ENCODE data around the gene PDZK1.
"Not testable (repeated sequence)": the region's sequence is repeated elsewhere in the genome, so short reads cannot be mapped to it uniquely, and the experiment has no call there.

PDZK1 gene

DNA sequence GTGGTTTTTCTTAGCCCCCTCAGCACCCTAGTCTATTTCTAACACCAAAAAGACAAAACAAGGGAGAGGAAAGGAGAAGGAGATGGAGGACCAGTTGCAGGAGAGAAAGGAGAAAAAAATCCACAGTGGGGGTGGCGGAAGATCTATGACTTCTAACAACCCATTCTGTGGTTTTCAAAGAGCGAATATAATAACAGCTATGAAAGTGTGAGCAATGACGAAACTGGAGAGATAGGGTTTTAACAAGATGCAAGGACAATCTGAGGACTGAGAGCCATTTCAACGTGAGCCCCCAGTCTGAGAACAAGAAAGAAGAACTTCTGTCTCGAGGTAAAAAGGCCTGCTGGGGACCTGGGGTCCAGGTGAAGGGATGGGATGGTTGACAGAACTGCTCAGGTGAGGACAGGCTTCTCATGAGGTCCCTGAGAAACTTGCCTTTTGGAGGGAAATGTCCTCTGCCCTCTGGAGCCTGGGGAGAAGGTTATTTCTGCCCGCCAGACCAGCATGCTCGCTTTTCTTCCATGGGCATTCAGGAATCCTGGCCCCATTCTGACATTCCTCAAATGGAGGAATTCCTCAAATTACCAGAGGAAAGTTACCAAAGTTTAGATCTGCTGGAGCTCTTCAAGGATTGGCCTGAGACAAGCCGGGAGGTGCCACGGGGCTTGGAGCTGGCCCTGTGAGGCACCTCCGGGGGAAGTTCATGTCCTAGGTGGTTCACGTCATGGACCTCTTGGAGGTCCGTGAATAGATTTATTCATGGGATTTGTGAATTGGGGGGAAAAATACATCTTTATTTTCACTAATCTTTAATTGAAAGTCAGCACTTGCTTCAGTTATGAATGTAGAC is 12.3 kb upstream of the PDZK1 start, which contains the start of gene CD160:
Gene CD160, plus strand, starts transcription at position 270 of the 850 bp plus-strand sequence. CDS start 8,829 bp downstream, outside the sequence.
- no peak within 1 kb of the TSS for H3K4me3 ChIP-seq (replicated peaks in 1 of 2; ENCODE audit: low read depth in 2 of 2, low read length in 2 of 2)
- TF ChIP-seq, protein P1, sequence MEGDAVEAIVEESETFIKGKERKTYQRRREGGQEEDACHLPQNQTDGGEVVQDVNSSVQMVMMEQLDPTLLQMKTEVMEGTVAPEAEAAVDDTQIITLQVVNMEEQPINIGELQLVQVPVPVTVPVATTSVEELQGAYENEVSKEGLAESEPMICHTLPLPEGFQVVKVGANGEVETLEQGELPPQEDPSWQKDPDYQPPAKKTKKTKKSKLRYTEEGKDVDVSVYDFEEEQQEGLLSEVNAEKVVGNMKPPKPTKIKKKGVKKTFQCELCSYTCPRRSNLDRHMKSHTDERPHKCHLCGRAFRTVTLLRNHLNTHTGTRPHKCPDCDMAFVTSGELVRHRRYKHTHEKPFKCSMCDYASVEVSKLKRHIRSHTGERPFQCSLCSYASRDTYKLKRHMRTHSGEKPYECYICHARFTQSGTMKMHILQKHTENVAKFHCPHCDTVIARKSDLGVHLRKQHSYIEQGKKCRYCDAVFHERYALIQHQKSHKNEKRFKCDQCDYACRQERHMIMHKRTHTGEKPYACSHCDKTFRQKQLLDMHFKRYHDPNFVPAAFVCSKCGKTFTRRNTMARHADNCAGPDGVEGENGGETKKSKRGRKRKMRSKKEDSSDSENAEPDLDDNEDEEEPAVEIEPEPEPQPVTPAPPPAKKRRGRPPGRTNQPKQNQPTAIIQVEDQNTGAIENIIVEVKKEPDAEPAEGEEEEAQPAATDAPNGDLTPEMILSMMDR (IDR thresholded peaks at IDR 0.05; ENCODE audit: low read depth, low read length), result no peak
- no peak for DNase-seq (ENCODE audit: low read depth in 2 of 2)

DNA sequence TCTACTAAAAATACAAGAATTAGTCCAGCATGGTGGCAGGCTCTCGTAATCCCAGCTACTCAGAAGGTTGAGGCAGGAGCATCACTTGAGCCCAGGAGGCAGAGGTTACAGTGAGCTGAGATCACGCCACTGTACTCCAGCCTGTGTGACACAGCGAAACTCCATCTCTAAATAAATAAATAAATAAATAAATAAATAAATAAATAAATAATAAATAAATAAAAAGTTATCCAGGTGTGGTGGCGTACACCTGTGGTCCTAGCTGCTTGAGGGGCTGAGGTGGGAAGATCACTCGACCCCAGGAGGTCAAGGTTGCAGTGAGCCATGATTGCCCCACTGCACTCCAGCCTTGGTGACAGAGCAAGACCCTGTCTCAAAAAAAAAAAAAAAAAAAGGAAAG is 11.3 kb upstream of the PDZK1 start:
- not testable (repeated sequence) for DNase-seq (ENCODE audit: low read depth in 2 of 2); H3K4me3 ChIP-seq (replicated peaks in 1 of 2; ENCODE audit: low read depth in 2 of 2, low read length in 2 of 2)

DNA sequence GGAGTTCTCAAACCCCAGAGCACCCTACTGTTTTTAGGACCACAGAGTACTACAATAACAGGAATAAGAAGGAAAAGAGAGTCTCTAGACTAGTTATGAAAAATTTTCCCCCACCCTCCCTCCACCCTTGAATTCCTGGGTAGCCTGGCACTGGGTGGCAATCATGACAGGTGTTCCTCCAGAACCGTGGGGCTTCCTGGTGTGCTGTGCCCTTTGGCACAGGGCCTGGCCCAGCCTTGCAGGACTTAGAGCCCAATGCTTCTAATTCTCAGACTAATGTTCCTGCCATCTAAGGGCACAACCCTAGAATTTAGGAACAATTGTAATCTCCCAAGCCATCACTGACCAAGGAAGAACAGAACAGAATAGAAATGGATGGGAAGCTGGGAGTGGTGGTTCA is 10.7 kb upstream of the PDZK1 start:
- TF ChIP-seq, protein P1 (IDR thresholded peaks at IDR 0.05; ENCODE audit: low read depth, low read length), result no peak
- H3K4me3 ChIP-seq (replicated peaks in 1 of 2; ENCODE audit: low read depth in 2 of 2, low read length in 2 of 2), result no peak overlapping the region
- no peak for DNase-seq (ENCODE audit: low read depth in 2 of 2)

DNA sequence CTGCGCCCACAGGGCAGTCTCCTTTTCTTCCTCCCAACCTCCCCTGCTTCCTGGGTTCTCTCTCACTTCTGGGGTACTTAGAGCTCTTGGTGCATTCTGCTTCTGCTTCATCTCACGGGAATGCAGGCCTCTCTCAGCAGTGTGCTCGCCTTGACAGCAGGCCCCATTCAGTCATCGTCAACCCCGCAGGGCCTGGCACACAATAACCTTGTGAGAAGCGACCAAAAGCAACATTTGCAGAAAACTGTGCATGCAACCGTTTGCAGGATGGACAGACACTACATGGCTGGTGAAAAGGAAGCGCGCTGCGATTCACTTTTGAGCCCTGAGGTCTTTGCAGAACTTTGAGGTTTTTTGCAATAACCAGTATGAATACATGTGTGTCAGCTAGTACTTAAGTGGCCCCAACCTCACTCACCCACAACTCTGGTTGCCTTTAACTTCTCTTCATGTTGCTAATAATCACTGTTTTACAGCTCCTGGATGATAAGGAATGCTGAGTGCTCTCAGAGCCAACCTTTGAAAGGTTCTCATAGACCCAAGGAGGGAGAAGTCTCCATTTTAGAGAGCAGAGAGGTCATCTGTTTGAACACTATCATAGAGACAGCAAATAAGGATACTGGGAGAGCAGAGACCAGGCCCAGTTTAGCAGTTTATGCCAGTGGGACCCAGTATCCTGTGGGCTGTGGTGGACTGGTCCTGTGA is 9.6 kb upstream of the PDZK1 start:
- no peak overlapping the region for H3K4me3 ChIP-seq (replicated peaks in 1 of 2; ENCODE audit: low read depth in 2 of 2, low read length in 2 of 2)
- TF ChIP-seq, protein P1 (IDR thresholded peaks at IDR 0.05; ENCODE audit: low read depth, low read length), result no peak
- DNase-seq (ENCODE audit: low read depth in 2 of 2), result no peak

DNA sequence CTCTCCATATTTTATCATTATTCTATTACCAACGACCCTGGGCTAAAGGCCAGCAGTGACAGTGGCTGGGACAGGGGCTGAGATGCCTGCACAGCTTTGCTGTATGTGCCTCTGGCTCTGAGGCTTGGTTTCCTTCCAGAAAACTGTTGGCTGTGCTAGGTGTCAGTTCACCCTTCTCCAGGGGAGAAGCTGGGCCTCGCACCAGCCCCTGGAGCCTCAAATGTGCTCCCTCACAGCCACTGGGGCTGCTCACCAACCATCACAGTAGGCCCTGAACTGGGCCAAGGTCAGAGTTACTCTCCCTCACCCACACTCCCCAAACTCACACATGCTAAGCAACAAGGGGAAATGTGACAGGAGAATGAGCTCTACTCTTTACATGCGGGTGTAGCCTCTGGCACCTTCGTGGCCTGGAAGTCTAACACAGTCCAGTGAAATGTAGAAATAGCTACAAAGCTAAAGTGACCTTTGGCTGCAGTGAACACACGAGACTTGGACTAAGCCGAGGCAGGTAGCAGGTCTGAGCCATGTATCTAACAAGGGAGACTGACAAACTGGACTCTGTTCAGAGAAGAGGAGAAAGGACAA is 7.5 kb upstream of the PDZK1 start:
- no peak overlapping the region for H3K4me3 ChIP-seq (replicated peaks in 1 of 2; ENCODE audit: low read depth in 2 of 2, low read length in 2 of 2)
- TF ChIP-seq, protein P1 (IDR thresholded peaks at IDR 0.05; ENCODE audit: low read depth, low read length), result no peak
- no peak for DNase-seq (ENCODE audit: low read depth in 2 of 2)

DNA sequence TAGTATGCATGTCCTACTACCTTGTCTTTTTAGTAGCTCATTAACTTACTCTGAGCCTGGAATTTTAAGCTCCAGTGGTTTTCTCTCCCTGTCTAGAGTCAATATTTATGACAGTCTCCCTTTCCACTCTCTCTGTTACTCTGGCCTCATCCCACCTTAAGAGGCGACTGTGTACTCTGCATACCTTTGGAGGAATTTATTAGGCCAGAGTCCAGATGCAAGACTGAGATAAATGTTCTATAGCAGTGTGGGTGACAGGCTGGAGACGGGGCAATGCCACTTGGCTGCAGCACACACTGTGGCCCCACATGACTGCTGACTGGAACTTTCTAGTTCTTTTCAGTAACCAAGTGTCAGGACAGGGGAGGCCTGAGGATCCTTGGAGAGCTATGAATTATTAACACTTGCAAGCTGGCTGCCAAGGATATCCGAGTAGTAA is 4.1 kb upstream of the PDZK1 start:
- no peak for DNase-seq (ENCODE audit: low read depth in 2 of 2)
- TF ChIP-seq, protein P1 (IDR thresholded peaks at IDR 0.05; ENCODE audit: low read depth, low read length), result no peak

More for the DNA sequence above, 4.1 kb upstream of the PDZK1 start:
- H3K4me3 ChIP-seq (replicated peaks in 1 of 2; ENCODE audit: low read depth in 2 of 2, low read length in 2 of 2), result no peak overlapping the region
